ENCODE data around the gene CLCF1.
"Not testable (repeated sequence)": the region's sequence is repeated elsewhere in the genome, so short reads cannot be mapped to it uniquely, and the experiment has no call there.

Gene CLCF1

GRCh38 chr11:67321313-67321871, 52.0 kb downstream of the CLCF1 start:
- no peak for DNase-seq

GRCh38 chr11:67320691-67321090, 52.7 kb downstream of the CLCF1 start:
- no peak for DNase-seq

GRCh38 chr11:67320011-67320410, 53.4 kb downstream of the CLCF1 start:
- no peak for DNase-seq

GRCh38 chr11:67318876-67319275, 54.5 kb downstream of the CLCF1 start:
- not testable (repeated sequence) for DNase-seq

- DNase-seq = no peak
Observed at GRCh38 chr11:67317888-67318555, 55.4 kb downstream of the CLCF1 start.

GRCh38 chr11:67317205-67317887, 56.1 kb downstream of the CLCF1 start:
- peak; percentile 99 to 100 for DNase-seq

- no peak for DNase-seq
Observed at GRCh38 chr11:67316882-67317204, 56.6 kb downstream of the CLCF1 start.

GRCh38 chr11:67315325-67315909, 58.0 kb downstream of the CLCF1 start:
- DNase-seq = no peak

- DNase-seq = no peak
Observed at GRCh38 chr11:67314218-67314617, 59.2 kb downstream of the CLCF1 start.
